SKM-1 treated with dmso at 0.1 percent for 144 hours (cell line): ENCODE data around the gene WASF1.
"Not testable (repeated sequence)": the region's sequence is repeated elsewhere in the genome, so short reads cannot be mapped to it uniquely, and the experiment has no call there.

Source experiments
- DNase-seq: peaks from one replicate; lab custom pipeline; 2025; ENCODE audit not compliant: unreplicated experiment; lab: John Stamatoyannopoulos, UW

WASF1 gene

DNA sequence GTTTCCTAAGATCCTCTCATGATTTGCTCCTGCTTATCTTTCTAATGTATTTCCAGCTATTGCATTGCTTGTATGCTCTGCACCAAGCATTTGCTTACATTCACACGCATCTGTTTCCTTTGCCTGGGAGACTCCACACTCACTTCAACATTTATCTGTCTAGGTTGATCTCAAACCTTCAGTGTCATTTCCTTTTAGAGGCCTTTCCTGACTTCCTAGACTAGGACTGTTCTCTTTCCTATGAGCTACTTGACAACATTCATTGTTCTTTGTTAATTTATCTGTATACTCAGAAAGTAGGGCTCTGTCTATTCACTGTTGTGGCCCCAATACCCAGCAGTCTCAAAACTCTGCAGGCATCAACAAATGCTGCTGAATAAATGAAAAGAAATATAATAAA, 84.4 kb downstream of the WASF1 start:
- DNase-seq = no peak

DNA sequence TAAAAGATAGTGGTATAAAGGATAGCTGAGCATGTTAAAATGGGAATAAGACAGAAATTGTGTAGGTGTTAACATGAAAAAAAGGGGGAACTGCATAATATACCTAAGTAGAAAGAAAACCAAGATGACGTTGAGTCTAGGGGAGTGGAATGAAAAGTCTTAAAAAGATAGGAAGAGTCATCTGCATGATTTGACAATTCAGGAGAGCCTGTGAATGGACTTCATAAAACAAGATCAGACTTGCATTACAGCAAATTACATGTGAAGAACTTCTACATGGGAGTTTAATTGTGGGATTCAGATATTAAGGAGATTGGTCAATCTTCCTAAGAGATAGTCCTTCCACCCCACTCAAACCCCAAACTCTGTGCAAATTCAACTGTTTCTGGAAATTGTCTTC, 85.5 kb downstream of the WASF1 start:
- no peak for DNase-seq

DNA sequence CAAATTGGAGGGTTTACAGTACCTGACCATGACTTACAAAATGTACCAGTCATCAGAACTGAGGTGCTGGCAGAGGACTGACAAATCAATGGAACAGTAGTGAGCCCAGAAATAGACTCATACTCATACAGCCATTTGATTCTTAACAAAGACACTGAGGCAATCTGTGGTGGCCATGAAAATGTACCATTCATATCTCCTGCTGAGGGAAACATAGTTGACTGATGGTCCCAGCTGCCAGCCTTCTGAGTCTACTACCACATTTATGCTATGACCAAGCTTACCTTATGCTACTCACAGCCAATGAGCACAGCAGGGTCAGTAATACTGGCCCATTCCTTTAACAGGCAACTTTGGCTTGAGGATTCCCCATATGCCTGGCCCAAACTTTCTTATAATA, 88.6 kb downstream of the WASF1 start:
- no peak for DNase-seq

DNA sequence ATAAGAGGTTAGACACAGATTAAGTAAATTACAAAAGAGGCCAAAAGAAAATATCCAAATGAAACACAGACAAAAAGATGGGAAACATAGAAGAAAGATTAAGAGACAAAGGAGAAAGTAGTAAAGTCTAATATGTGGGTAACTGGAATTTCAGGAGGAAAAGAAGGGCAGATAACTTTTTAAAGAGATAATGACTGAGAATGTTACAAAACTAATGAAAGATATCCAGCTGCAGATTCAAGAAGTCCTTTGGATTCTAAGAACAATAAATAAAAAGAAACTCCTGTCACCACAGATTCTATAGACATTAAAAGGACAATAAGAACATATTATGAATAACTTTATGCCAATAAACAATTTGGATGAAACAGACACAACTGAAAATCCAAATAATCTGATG, 90.1 kb downstream of the WASF1 start:
- DNase-seq = no peak

DNA sequence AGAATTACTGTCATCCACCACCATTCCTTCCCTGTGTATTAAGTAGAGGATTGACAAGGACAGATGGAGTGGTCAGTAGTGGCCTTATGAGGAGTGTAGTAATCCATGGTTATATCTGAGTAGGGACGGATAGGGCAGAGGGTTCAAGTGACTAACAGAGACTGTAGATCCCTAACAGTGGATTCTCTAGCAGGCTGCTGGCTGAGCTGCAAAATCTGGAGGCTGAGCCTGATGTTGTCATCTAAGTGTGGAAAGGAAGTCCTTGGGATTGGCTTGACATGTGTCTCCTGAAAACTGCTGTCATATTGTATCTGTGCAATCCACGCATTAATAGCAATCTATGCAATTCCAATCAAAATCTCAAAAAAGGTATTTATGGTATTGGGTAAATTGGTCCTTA, 94.2 kb downstream of the WASF1 start:
- DNase-seq = no peak

DNA sequence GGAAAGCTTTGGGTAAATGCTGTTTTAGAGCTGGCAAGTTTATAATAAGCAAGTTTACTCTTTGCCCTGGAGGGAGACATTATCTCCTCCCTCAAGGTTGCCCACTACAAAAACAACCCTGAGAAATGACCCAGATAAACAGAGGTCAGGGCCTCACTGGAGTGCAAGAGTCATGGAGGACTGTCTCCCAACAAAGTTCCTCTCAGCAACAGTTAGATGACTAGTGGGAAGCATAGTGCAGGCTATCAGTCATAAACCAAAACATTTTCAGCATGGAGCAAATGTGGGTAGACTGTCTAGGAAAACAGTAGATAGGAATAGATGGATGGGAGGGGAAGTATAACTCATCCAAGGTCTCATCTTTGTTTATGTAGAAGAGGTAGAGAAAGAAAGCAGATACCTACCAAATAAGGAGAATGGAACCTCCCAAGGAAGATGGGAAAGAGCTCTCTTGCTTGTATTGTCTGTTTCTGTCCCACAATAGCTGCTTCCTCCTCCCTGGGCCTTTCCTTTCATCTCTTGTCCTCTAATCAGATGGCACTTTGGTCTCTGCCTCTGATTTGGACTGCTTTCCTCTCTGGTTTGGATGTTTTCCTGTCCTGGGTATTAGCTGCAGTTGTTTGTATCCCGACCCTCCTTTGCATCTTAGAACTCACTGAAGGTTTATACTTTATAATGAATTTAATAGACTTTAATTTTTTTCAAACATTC, 95.4 kb downstream of the WASF1 start:
- no peak for DNase-seq

DNA sequence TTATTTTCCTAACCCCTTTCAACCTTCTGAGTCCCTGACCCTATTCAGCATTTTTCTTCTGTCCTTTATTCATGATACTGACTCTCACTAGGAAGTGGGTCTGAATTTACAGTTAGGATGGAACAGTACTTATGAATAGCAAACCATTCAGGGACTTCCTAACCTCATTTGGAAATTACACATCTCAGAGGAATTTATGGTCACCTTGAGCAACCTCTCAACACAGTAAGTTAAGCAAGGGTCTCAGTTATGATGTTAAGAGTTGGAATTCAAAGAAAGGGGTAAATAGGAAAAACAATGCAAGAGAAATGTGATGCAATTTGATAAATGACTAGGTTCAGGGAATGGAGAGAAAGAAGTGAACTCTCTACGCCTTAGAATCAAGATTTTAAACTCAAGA, 104.1 kb downstream of the WASF1 start:
- no peak for DNase-seq

DNA sequence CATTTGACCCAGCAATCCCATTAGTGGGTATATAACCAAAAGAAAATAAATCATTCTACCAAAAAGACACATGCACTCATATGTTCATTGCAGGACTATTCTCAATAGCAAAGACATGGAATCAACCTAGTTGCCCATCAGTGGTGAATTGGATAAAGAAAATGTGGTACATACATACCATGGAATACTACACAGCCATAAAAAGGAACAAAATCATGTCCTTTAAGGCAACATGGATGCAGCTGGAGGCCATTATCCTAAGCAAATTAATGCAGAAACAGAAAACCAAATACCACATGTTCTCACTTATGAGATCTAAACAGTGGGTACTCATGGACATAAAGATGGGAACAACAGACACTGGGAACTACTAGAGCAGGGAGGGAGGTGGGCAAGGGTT, 106.0 kb downstream of the WASF1 start:
- DNase-seq = not testable (repeated sequence)

DNA sequence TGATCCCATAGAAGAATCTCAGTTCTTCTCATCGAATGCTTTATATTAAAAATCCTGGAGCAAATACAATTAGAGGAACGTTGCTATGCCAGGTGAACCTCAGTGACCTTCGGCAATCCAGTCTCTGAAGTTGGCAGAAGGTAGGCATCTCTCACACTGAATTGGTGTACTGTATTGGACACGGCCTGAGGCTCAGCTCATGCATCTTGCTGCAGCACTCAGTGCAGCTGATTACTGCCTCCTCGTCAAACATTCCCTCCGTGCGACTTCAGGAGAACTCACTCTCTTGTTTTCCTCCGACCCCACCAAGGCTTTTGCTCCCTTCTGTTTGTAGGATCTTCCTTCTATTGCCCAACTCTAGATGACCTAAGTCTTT, 110.9 kb downstream of the WASF1 start:
- no peak for DNase-seq

DNA sequence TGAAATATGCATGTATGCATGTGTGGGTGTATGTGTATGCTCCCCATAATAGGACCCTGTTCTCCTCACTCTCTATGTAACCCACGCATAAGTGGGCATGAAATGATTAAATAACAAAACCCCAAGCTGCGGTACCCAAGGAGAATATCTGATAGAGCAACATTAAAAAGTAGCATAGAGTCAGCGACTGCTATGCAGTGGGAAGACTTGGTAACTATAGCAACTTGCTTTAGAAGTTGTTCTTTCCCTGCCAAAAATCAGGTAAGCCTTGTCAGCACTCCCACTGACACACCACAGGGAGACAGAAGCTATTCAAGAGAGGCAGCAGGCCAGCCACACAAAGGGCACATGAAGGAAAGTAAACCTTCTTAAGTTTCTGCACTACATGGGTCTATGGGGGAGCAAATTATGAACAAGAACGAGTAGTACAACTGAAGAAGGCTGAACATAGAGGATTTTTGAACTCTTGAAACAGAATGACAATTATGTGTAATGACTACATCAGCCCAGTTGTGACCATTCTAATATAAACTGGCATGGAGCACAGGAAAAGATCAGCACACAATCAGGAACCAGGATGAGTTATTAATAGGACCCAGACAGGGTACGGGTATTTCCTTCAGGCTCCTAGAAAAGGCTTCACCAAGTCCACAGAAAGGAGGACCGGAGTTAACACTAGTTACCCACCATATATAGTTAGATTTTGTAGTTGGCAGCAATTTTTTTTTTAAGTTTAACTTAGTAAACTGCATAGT, 111.5 kb downstream of the WASF1 start:
- no peak for DNase-seq

DNA sequence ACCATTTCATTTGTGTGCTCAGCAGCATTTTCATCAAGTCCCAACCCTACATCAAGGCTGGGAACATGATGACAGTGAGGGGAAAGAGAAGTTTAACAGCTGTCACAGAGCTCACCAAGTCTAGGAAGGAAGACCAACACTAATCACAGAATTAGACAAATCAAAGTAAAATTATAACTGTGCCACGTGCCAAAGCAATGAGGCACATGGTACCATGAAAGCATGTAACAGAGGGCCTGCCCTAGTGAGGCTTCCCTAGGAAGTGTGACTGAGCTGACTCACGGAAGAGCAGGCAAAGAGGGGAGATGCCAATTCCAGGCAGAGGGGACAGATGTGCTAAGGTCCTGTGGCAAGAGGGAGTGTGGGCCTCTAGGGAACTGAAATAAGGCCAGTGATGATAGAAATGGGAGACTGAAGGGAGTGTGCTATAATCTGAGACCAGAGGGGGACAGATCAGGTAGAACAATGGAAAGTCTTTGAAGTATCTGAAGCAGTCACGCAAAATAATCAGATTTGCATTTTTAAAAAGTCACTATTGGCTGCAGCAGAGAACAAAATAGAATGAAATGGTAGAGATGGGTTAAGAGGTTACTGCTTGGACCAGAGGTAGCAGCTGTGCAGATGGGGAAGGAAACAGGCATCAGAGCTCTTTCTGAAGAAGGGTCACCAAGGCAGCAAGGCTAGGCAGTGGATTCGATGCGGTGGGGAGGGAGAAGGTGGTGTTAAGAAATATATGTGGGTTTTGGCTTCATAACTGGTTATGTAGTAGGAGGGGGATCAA, 114.5 kb downstream of the WASF1 start:
- DNase-seq = no peak

DNA sequence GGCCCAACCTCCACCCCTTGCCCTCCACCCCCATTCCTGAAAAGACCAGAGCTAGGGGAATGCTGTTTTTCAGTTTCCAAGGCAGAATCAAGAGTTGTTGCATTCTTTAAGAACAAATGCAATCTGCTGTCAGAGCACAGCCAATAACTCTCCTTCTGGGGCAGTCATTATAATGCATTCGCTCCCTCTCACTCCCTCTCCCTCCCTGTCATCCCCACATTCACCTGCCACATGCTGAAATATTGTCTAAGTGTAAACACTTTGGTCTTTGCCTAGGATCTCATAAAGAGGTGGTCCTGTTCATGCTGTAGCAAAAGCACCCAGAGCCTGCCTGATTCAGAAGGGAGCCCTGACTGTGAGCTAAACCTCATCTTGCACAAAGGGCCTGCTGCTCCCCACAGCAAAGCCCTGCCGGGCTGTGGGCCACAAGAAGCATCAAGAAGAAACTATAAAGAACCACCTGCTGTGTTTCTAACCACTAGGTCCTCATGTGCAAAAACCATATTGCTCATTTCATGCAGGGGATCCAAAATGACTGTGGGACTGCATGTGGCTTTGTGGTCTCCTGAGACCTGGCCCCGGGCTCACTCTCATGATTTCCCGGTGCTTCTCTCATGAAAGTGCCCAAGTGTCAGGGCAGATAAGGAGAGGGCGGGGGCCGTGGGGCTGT, 115.7 kb downstream of the WASF1 start:
- no peak for DNase-seq

DNA sequence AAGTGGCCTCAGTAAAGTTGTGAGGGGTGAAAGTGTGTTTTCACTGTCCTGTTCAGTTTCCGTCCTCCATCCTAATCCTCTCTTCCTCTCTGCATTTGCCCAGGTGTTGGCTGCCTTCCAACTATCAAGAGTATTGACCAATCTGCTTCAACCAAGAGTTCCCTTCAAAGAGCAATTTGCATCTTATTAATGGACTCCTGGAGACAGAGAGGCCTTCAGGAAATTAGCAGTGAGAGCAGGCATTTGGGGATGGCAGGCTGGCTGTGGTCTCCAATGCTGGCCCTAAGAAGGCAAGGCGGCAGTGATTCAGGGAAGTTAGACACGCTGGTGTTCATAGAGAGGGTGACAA, 124.1 kb downstream of the WASF1 start:
- DNase-seq = no peak

DNA sequence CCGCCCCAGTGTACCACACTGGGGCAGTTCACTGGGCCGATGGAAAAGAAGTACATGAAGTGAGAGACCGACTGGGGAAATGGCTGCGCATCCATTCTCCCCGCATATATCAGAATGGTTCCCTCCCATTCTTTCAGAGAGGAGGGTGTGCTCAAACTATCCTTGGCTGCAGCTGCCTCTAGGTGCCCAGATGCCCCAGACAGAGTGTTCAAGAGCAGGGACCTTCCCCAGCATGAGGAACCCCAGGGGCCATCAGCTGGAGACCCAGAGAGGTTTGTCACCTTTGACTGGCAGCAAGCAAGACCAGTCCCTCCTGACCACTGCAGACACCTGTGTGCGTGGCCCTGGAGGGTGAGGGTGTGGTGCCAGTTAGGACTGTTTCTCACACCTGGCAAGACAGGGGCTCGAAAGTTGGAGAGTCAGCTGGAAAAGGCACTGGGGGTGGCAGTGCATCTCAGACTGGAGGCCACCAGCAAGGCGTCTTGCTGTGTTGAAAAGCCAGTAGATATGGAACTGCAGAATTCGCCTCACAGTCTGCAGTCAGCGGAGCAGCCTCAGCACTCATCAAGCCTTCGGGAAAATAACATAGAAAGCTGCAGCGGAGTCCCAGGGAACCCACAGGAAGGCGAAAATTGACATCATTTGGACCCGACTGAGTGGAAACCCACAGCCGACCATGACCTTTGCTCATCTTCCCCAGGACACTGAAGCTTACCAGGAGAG, 124.6 kb downstream of the WASF1 start:
- DNase-seq = no peak

DNA sequence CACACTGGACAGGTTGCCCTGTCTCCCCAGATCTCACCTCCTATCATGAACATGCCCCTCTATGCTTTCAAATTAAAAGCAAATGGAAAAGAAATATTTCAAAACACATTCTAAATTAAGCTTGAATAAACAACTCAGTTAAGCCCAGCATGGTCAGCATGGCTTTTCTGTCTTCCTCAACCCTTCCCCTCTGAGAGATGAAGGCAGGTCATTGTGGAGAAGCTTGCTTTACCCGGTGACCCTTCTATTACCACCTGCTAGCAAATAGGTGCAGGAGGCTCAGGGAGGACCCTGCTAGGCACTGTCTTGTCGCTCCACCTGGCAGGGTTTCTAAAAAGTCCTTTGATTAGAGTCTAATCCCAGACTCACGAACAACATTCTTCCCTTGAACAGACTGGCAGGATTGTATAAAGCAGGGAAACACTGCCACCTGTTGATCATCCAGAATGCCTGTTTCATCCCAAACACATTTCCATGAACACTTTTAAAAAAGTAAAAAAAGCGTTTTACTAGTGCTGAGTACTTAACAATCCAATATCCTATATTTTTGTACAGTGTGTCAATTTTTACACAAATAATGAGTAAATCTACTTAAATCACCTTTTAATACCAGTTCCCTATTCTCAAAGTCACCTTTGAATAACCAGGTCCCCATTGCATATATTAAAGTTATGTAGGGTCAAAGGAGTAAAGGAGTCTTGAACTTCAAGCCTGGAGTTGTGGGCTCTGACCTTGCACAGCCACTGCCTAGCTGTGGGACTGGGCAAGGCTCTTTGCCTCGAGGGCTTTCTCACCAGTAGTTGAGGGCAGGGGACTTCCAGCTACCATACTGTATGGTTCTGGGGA, 125.9 kb downstream of the WASF1 start:
- DNase-seq = peak; percentile 31

DNA sequence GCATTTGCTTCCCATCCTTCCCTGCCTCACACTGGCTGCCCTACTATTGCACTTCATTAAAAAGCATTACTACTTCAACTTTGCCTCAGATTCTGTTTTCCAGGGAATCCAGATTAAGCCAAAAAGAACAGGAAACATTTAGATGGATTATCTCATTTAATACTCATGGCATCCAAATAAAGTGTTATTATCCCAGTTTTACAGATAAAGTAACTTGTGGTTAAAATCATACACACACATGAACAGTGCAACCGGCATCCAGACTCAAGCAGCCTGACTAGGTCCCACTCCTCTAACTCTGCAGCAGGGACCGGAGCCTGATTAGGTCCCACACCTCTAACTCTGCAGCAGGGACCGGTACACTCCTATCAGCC, 129.0 kb downstream of the WASF1 start:
- no peak for DNase-seq
